ENCODE data around the gene SPINK2.

- TF ChIP-seq CTCF (IDR thresholded peaks at IDR 0.05) (no peak), EZH2phosphoT487 (IDR thresholded peaks at IDR 0.05) (no peak)
Measured at GRCh38 chr4:56870946-56871345, 49.4 kb upstream of the SPINK2 start.
